HG03354 (cell line): Measurements from ENCODE around the gene CCDC88A.
"Not testable (repeated sequence)": the region's sequence is repeated elsewhere in the genome, so short reads cannot be mapped to it uniquely, and the experiment has no call there.

Experiments used
- ATAC-seq: cut with Tn5 transposase; IDR thresholded peaks from one replicate; pipeline ENCODE4 v1.9.1; 2021; ENCODE audit warnings: mild to moderate bottlenecking; ENCODE audit not compliant: unreplicated experiment, poor library complexity, severe bottlenecking

Gene CCDC88A

DNA sequence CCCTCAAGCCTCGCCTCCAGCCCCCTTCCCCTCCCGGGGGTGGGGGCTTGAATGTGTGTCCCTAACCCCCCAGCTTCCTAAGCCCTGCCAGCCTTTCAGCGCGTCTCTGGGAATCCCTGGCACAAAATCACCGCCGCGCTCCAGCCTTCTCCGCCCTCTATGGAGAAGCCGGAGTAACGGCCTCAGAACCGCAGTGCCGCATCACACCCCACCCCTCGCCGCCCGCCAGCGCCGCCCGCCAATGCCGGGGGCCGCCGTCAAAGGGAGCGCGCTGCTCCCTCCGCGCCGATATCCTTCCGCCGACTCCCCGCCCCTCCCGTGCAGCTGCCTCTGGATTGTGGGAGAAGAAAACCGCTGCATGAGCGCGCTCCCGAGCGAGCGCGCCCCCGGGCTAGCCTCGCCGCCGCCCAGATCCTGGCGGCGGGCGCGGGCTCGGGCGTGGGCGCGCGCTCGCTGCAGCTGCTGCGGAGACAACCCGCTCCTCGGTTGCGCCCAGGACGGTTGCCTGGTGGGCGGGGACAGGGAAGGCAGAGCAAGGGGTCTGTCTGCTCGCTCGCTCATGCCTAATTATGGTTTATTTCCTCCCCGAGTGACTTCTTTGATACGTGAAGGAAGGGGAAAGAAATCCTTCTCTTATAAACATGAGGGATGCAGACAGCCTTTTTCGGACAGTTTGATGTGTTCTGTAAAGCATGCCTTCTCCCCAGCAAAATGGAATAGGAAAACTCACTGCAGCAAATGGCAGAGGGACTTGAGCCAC is at the start of gene CCDC88A:
Gene CCDC88A (minus strand): TSS at position 178 of the 760 bp plus-strand sequence. CDS start 777 bp downstream, outside the sequence.
- peak; percentile 80 for ATAC-seq

- no peak for ATAC-seq
These were observed 42.0 kb upstream of the CCDC88A start for GRCh38 chr2:55461679-55462078.

DNA sequence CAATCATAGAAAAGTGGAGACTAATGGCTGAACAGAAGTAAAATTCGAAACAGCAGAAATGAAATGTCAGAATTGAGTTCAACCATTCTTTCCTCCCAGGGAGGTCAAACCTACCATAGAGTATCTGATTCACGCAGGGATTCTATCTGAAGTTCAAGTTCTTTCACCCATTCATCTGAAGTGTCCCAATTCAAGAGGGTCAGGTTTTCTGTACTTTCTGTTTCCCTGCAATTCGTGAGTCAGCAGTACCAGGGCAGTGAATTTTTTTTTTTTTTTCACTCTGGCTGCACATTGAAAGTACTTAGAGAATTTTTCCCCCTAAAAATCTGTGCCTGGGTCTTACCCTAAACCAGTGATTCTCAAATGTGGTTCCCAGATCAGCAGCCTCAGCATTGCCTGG is 40.9 kb upstream of the CCDC88A start:
- ATAC-seq, result no peak

DNA sequence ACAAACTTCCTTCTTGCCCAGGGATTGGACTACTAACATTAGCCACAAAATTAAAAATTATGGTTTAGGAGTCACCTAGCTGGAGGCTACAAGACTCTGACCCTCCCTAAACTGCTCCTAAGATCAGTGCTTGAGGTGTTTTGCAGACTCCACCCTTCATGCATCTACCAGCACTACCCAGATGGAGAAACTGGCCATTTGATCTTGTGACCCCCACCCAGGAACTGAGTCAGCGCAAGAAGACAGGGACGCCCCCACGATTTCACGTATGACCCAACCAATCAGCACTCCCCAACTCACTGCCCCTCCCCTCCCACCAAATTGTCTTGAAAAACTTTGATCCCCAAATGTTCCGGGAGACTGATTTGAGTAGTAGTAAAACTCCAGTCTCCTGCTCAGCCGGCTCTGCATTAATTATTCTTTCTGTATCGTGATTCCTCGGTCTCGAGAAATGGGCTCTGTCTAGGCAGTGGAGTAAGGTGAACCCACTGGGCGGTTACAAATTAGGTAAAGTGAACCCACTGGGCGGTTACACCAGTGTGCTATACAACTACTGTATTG is 40.1 kb upstream of the CCDC88A start:
- ATAC-seq, result no peak

- no peak for ATAC-seq
These were observed 39.6 kb upstream of the CCDC88A start for GRCh38 chr2:55459279-55459678.

GRCh38 chr2:55454121-55454520 is 34.5 kb upstream of the CCDC88A start:
- no peak for ATAC-seq

- ATAC-seq, result peak; percentile 71
These were observed 33.2 kb upstream of the CCDC88A start for GRCh38 chr2:55452879-55453278.

- ATAC-seq, result no peak
These were observed 32.0 kb upstream of the CCDC88A start for GRCh38 chr2:55451699-55452098.

- ATAC-seq, result not testable (repeated sequence)
These were observed 30.4 kb upstream of the CCDC88A start for GRCh38 chr2:55450014-55450413.

GRCh38 chr2:55442045-55442760 is 22.5 kb upstream of the CCDC88A start:
- not testable (repeated sequence) for ATAC-seq

DNA sequence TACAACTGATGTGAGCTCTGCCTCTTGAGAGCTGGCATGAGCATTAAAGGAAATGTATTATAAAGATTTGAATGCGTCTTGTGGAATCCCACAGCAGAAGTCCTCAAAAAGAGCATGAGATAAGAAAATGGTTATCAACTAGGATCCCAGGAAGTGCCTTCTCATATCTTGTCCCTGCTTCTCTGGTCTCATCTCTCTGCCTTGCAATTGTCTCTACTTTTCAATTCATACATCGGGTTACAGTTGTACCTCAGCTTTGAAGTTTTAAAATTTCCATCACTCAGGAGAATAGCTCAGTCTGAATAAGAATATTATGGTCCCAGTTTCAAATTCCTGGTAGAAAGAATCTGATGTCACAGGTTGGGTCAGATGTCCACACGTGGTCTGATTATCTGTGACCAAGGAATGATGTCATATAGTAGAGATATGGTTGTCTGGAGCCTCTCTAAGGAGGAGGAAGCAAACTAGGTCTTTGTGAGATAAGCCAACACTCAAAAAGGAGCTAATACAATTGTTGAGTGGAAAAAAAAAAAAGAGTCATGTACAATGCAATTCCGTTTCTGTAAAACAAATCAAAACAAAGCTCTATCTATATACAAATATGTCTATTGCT is 21.7 kb upstream of the CCDC88A start:
- ATAC-seq, result no peak

- ATAC-seq, result no peak
These were observed 19.4 kb upstream of the CCDC88A start for GRCh38 chr2:55439101-55439397.

- ATAC-seq, result no peak
These were observed 18.9 kb upstream of the CCDC88A start for GRCh38 chr2:55438391-55439100.

DNA sequence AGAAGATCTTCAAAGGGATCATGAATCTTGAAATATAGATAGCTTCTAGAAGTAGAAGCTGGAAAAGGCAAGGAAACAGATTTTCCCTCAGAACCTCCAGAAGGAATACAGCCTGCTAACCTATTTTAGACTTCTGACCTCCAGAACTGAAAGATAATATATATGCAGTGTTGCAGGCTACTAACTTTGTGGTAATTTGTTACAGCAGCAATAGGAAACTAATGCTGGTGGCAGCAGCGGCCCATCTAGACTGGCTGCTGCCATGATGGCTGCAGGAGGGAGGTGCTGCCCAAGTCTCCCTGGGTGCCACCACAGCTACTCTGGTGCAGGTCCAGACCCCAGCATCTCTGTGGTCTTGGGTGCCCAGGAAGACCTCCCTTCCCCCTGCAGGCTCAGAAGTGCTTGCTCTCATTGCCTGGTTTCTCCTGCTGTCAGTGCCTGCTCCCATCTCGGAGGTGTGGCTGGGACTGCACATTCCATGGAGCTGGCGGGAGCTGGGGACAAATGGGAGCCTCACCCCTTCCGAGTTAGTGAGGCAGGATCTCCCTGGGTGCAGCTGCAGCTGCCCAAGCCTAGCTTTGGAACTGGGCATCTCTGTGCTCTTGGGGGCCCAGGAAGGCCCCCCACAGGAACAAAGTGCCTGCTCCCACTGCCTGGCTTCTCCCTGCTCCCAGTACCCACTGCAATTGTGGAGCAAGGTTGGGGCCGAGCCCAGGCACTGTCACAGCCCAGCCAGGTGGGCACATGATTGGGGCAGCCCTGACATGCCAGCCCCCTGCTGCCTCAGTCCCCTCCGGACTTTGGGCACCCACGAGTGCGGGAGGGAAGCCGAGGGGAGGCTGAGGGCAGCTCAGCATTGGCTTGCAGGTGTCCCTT is 18.1 kb upstream of the CCDC88A start:
- ATAC-seq, result no peak

DNA sequence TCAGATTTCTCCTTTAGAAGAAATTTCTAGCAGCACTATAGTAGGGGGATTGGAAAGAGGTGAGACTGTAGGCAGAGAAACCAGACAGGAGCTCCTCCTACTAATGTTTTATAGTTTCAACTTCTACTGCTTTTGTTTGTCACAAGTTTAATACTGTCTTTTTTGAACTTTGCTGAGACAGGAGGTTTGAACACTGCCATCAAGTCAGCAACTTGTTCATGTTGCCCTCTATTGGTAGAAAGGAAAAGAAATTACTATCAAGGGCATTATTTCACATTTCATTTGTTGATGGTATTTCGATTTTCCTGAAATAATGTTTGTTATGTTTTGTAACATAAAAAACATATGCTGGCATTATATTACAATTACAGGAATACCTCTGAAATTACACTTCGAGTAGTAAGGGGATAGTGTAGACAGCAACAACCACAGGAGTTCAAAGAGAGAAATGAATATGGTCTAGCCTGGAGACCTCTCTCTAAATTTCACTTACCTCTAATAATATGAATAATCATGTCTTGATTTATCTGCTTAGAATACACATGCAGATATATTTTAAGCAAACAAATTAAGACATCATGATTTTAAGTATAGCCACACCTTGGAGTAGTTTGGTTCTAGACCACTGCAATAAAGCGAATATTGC is 12.4 kb upstream of the CCDC88A start:
- ATAC-seq, result peak; percentile 70

DNA sequence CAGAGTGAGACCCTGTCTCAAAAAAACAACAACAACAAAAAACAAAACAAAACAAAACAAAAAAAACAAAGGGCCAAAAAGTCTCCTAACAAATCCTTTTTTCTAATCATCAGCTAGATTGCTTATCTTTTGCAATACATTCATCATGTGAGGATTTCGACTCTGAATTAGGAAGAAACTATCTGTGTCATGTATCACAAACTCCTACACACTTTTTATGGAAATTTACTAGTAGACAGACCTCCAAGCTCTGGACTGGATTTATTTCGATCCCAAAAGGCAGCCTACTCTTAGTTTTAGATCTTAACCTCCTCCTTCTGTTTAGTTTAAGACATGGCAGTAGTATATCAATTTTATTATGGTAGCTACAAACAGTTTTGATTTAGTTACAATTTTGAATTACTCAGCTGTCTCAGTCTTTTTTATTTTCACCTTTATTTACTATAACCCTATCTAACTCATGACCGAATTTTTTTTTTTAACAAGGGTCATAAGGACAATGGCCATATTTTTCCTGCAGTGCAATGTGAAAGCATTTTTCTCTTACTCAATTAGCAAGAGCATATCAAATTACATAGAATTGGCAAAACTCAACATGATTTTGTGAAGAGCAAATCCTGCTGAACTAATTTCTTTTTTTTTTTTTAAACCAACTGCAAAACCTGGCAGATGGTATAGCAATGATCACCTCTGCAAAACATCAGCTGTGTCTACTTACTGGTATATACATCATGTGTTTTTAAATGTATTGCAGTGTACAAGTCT is 10.7 kb upstream of the CCDC88A start:
- no peak for ATAC-seq

DNA sequence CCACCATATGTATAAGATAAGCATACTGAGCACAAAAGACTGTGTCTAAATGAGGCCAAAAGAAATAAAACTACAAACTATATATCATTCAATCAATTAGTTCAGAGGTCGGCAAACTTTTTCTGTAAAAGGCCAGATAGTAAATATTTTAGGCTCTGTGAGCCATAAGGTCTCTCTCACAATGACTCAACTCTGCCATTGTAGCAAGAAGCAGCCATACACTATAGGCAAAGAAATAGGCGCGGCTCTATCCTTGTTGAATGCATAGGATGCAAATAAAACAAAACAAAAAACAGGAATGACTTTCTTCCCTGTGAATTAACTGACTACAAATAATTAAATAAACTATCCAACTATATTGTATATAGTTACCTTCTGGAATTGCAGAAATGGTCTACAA is 8.6 kb upstream of the CCDC88A start:
- ATAC-seq, result no peak

DNA sequence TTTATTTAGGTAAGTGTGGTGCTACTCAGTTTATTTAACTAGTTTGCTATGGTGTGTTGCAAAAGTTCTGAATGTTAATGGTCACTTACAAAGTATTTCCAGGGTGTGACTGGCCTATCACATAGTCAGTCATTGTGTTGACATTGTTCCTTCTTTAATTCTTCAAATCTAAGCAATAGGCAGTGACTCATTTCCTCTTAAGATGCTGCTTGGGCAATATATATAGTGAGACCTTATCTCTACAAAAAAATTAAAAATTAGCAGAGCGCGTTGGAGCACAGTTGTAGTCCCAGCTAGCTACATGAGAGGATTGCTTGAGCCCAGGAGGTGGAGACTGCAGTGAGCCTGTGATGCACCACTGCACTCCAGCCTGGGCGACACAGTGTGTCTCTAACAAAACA is 5.8 kb upstream of the CCDC88A start:
- ATAC-seq, result no peak
